Measurements from ENCODE around the gene KLK13.

DNA sequence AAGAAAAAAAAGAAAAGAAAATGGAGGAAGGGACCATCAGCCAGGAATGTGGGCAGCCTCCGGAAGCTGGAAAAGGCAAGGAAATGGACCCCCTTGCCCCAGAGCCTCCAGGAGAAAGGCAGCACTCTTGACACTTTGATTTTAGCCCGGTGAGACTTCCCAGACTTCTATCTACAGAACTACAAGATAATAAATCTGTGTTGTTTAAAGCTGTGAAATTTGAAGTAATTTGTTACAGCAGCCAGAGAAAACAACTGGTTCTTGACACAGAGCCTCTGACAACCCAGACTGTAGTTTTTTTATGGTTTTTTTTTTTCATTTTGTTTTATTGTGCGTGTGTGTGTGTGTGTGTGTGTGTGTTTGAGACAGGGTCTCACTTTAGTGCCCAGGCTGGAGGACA is 35.7 kb upstream of the KLK13 start:
- TF ChIP-seq, protein P1, sequence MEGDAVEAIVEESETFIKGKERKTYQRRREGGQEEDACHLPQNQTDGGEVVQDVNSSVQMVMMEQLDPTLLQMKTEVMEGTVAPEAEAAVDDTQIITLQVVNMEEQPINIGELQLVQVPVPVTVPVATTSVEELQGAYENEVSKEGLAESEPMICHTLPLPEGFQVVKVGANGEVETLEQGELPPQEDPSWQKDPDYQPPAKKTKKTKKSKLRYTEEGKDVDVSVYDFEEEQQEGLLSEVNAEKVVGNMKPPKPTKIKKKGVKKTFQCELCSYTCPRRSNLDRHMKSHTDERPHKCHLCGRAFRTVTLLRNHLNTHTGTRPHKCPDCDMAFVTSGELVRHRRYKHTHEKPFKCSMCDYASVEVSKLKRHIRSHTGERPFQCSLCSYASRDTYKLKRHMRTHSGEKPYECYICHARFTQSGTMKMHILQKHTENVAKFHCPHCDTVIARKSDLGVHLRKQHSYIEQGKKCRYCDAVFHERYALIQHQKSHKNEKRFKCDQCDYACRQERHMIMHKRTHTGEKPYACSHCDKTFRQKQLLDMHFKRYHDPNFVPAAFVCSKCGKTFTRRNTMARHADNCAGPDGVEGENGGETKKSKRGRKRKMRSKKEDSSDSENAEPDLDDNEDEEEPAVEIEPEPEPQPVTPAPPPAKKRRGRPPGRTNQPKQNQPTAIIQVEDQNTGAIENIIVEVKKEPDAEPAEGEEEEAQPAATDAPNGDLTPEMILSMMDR (IDR thresholded peaks at IDR 0.05) = no peak
- TF ChIP-seq POLR2A (IDR thresholded peaks at IDR 0.05) (no peak), POLR2AphosphoS5 (IDR thresholded peaks at IDR 0.05) (no peak)
